Measurements from ENCODE around the gene MYO3B. TPM values are rescaled to one million over a fixed set of nuclear protein-coding genes. Genes with fewer than 3 reads are reported as not detected.

MYO3B gene
- total RNA-seq, 1 experiment from 2014 or later: 0.63 TPM

DNA sequence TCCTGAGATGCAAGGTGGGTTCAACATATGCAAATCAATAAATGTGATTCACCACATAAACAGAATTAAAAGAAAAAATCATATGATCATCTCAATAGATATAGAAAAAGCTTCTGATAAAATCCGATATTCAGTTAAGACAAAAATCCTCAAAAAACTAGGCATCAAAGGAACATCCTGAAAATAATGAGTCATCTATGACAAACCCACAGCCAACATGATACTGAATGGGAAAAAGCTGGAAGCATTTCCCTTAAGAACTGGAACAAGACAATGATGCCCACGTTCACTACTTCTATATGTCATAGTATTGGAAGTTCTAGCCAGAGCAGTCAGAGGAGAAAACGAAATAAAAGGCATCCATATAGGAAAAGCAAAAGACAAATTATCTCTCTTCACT lies 80.4 kb downstream of the MYO3B start:
- H3K9me3 ChIP-seq (ENCODE audit: control insufficient read depth, low read depth, low read length): no peaks in the 10 kb centered on the region
- H4K20me1 ChIP-seq (ENCODE audit: control insufficient read depth, insufficient read depth, insufficient read length): no peaks in the 10 kb centered on the region
- no peak overlapping the region for H2BK15ac ChIP-seq (ENCODE audit: low read depth, low read length)
- H3K4me1 ChIP-seq (ENCODE audit: insufficient read depth, low read length): no peaks in the 10 kb centered on the region
- H3K36me3 Mint-ChIP-seq (ENCODE audit: insufficient read depth in 1 of 3, low read depth in 3 of 3): peaks cover 14 to 23% (median 15%) of the 10 kb centered on the region in 3 experiments
- H3K9ac ChIP-seq (ENCODE audit: extremely low read depth, insufficient read length, low read length): no peak overlapping the region
- TF ChIP-seq, protein P1, sequence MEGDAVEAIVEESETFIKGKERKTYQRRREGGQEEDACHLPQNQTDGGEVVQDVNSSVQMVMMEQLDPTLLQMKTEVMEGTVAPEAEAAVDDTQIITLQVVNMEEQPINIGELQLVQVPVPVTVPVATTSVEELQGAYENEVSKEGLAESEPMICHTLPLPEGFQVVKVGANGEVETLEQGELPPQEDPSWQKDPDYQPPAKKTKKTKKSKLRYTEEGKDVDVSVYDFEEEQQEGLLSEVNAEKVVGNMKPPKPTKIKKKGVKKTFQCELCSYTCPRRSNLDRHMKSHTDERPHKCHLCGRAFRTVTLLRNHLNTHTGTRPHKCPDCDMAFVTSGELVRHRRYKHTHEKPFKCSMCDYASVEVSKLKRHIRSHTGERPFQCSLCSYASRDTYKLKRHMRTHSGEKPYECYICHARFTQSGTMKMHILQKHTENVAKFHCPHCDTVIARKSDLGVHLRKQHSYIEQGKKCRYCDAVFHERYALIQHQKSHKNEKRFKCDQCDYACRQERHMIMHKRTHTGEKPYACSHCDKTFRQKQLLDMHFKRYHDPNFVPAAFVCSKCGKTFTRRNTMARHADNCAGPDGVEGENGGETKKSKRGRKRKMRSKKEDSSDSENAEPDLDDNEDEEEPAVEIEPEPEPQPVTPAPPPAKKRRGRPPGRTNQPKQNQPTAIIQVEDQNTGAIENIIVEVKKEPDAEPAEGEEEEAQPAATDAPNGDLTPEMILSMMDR (conservative IDR thresholded peaks at IDR 0.05): no peak
- H3T11ph ChIP-seq (ENCODE audit: low read length): no peak overlapping the region
- H3K4me2 ChIP-seq (ENCODE audit: insufficient read depth, insufficient read length, low read length): no peak overlapping the region
- no peak overlapping the region for H3K27ac ChIP-seq (ENCODE audit: insufficient read length, low read depth, low read length)
- H4K5ac ChIP-seq (ENCODE audit: insufficient read length, low read depth, low read length): no peak overlapping the region
- no peak overlapping the region for H3K27ac Mint-ChIP-seq
- no peak overlapping the region for H3K18ac ChIP-seq (ENCODE audit: insufficient read length, low read depth, low read length)
- no peak overlapping the region for H2BK120ac ChIP-seq (ENCODE audit: low read depth, low read length, poor library complexity, severe bottlenecking)
- H3K56ac ChIP-seq (ENCODE audit: insufficient read length, low read depth, low read length): no peak overlapping the region
- no CpG with 5 or more reads among the region's 3 CpGs for WGBS (ENCODE audit: extremely low coverage, insufficient read length, low lambda C conversion rate)
- no peak for DNase-seq
- no peaks in the 10 kb centered on the region for H3K79me2 ChIP-seq (ENCODE audit: insufficient read depth, low read length)
- H3K79me1 ChIP-seq (ENCODE audit: insufficient read depth, low read depth, low read length, poor library complexity, severe bottlenecking): no peaks in the 10 kb centered on the region
- no peaks in the 10 kb centered on the region; a peak in 1 of 4 replicates for H3K4me1 Mint-ChIP-seq
- H3K27me3 Mint-ChIP-seq (ENCODE audit: low read depth): peaks cover 2% of the 10 kb centered on the region
- no peaks in the 10 kb centered on the region for H3K27me3 ChIP-seq (ENCODE audit: insufficient read depth, low read length)
- no peak overlapping the region for H3K4me3 Mint-ChIP-seq
- no peak overlapping the region for H2AFZ ChIP-seq (ENCODE audit: low read length)
- no peaks in the 10 kb centered on the region for H3K23me2 ChIP-seq (ENCODE audit: insufficient read length, low read depth, low read length, poor library complexity, severe bottlenecking)
- H3K9me3 Mint-ChIP-seq: peaks cover 19 to 24% of the 10 kb centered on the region in 2 experiments
- no peak overlapping the region for H3K14ac ChIP-seq (ENCODE audit: insufficient read depth, low read length)
- H2AK5ac ChIP-seq (ENCODE audit: insufficient read length, low read length): no peak overlapping the region
- no peak overlapping the region for H4K8ac ChIP-seq (replicated peaks; ENCODE audit: insufficient read length, low read depth, low read length)
- H2BK20ac ChIP-seq (ENCODE audit: low read depth, low read length, poor library complexity, severe bottlenecking): no peak overlapping the region
- H2BK5ac ChIP-seq (ENCODE audit: insufficient read length, low read length): no peak overlapping the region
- no peak overlapping the region for H3K4ac ChIP-seq (ENCODE audit: low read depth, low read length)
- no peak overlapping the region for H4K91ac ChIP-seq (ENCODE audit: insufficient read length, low read depth, low read length)
- no peak overlapping the region for H3K23ac ChIP-seq (ENCODE audit: insufficient read length, low read depth, low read length)
- H2BK12ac ChIP-seq (ENCODE audit: insufficient read length, low read depth, low read length): no peak overlapping the region

Measured in H9 (cell line).